ENCODE data around the gene ZNF211.

Gene ZNF211

DNA sequence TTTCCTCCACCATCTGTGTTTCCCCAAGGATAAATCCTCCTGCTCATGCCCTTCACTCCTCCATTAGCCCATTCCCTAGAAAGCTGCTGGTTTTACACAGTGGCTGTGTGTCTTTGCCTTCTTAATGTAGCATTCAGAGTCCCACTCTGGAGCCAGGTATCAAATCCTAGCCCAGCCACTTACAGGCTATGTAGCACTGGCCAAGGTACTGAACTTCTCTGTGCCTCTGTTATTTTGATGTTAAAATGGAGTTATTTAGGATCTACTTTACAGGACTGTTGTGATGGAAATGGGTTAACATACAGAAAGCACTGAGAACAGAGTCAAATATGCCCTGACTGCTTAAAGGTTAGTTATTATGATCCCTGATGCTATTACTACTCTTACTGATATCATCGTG, 34.3 kb downstream of the ZNF211 start:
- TF ChIP-seq, protein P1, sequence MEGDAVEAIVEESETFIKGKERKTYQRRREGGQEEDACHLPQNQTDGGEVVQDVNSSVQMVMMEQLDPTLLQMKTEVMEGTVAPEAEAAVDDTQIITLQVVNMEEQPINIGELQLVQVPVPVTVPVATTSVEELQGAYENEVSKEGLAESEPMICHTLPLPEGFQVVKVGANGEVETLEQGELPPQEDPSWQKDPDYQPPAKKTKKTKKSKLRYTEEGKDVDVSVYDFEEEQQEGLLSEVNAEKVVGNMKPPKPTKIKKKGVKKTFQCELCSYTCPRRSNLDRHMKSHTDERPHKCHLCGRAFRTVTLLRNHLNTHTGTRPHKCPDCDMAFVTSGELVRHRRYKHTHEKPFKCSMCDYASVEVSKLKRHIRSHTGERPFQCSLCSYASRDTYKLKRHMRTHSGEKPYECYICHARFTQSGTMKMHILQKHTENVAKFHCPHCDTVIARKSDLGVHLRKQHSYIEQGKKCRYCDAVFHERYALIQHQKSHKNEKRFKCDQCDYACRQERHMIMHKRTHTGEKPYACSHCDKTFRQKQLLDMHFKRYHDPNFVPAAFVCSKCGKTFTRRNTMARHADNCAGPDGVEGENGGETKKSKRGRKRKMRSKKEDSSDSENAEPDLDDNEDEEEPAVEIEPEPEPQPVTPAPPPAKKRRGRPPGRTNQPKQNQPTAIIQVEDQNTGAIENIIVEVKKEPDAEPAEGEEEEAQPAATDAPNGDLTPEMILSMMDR (conservative IDR thresholded peaks at IDR 0.05; ENCODE audit: low read depth), result no peak
- no peak for DNase-seq (ENCODE audit: low spot score)
- ChIA-PET CTCF (no interaction called here), POLR2A (ENCODE audit: low non-redundant PET) (no interaction called here)
- no peak overlapping the region for H3K27ac ChIP-seq

DNA sequence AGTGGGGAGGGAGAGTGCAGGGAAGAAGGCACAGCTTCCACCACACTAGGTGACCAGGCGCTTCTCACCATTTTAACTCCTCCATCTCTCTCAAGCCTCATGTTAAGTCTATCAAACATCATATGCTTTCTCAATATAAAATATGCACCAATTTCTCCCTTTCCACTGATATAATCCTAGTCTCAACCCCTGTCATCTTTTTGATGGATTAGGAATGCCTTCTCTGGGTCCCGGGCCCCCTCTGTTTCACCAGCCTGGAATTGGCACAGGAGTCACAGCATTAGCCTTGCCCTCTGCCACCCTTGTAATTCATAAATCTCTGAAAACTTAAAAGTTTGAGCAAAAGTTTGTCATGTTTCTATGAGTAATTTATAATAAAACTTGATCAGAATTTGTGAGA, 35.7 kb downstream of the ZNF211 start, which contains the start of gene ZSCAN4:
TSS of gene ZSCAN4 (plus strand) at position 301 of the 400 bp plus-strand sequence. CDS start 7,211 bp downstream, outside the sequence.
- no peak for DNase-seq (ENCODE audit: low spot score)
- ChIA-PET POLR2A (ENCODE audit: low non-redundant PET) (no interaction called here), CTCF (no interaction called here)
- TF ChIP-seq, protein P1 (conservative IDR thresholded peaks at IDR 0.05; ENCODE audit: low read depth), result no peak
- H3K27ac ChIP-seq, result no peak within 1 kb of the TSS

DNA sequence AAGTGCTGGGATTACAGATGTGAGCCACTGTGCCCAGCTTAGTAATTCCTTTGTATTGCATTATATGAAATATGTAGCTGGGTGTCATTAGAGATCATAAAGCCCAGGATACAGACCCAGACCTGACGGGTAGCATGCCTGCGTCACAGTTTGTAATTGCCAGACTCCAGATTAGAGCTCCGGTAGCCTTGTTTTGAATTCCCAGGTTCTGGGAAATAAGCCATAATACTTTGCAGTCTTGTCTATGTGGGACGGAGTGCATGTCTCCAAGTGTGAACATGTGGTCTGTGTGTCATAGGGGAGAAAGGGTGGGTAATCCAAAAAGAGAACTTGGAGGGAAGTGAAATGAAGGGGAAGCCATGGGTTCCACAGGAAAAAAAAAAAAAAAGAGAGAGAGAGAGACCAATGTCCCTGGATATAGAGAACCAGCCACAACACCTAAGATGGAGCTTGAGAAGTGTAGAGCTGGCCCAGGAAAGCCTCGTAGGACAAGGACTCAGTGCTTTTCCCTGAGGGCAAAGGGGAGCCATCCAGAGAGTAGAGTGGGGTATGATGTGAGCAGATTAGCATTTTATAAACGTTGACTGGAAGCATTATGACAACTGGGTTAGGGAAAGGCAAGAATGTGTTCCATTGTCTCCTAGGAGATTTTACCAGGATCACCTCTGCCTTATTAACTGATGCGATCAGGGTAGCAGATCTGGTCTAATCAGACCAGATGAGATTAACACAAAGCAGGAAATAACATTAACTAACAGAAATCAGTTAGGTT, 38.3 kb downstream of the ZNF211 start:
- CTCF ChIA-PET, result no interaction called here
- TF ChIP-seq, protein P1 (conservative IDR thresholded peaks at IDR 0.05; ENCODE audit: low read depth), result no peak
- POLR2A ChIA-PET (ENCODE audit: low non-redundant PET), result no interaction called here

DNA sequence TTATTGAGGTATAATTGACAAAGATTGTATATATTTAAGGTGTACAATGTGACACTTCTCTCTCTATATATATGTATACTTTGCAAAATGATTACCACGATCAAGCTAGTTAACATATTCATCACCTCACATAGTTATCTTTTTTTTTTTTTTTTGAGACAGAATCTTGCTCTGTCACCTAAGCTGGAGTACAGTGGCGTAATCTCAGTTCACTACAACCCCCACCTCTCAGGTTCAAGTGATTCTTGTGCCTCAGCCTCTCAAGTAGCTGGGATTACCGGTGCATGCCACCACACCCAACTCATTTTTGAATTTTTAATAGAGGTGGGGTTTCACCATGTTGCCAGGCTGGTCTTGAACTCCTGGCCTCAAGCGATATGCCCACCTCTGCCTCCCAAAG, 39.5 kb downstream of the ZNF211 start:
- DNase-seq (ENCODE audit: low spot score), result no peak
- CTCF ChIA-PET, result interaction anchor here (0.7 kb wide), 1 partner anchor 1039 kb away, joined by 3 read pairs; no protein-coding TSS in a partner anchor
- POLR2A ChIA-PET (ENCODE audit: low non-redundant PET), result no interaction called here
- H3K27ac ChIP-seq, result no peak overlapping the region
- TF ChIP-seq, protein P1 (conservative IDR thresholded peaks at IDR 0.05; ENCODE audit: low read depth), result no peak

More for the DNA sequence above, 38.3 kb downstream of the ZNF211 start:
- no peak for DNase-seq (ENCODE audit: low spot score)
- no peak overlapping the region for H3K27ac ChIP-seq

DNA sequence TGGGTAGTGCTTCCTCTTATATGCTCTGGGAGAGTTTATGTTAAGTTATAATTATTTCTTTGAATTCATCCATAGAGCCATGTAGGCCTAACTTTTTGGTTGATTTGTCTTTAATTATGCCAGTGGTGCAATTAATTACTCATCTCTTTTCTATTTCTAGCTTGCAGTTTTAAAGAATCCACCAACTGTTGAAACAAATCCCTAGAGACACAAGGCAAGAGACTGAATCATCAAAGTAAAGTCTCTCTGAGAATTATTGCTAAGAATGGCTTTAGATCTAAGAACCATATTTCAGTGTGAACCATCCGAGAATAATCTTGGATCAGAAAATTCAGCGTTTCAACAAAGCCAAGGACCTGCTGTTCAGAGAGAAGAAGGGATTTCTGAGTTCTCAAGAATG, 42.9 kb downstream of the ZNF211 start:
- no peak for DNase-seq (ENCODE audit: low spot score)
- TF ChIP-seq, protein P1 (conservative IDR thresholded peaks at IDR 0.05; ENCODE audit: low read depth), result no peak
- no peak overlapping the region for H3K27ac ChIP-seq
- ChIA-PET POLR2A (ENCODE audit: low non-redundant PET) (no interaction called here), CTCF (no interaction called here)

DNA sequence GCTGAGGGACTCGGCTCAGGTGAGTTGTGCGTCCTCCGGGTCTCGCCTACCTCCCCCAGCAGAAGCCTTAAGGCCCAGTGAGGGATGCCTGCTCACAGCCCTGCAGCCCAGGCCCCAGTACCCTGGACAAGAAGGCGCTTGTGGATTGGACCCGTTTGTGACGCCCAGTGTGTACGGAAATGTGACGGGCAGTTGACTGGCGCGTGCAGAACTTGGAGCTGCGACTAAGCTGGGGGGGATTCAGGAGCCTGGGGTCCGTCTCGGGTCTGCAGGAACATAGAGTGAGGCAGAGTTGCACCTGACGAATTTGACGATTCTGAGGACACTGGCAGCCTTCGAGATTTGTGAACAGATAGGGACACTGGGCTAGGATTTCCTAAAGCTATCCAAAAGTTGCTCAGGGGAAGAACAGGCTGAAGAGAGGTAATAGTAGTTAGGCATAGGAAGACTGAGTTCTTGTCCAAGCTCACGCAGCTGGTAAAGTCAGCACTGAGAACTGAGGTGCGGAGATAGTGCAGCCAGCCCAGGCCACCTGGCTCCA, 49.3 kb downstream of the ZNF211 start:
- TF ChIP-seq, protein P1 (conservative IDR thresholded peaks at IDR 0.05; ENCODE audit: low read depth), result no peak
- ChIA-PET POLR2A (ENCODE audit: low non-redundant PET) (no interaction called here), CTCF (no interaction called here)
- H3K27ac ChIP-seq, result peak overlapping the region; percentile 74
- no peak for DNase-seq (ENCODE audit: low spot score)
